Fibroblast of pulmonary artery (primary cell): Measurements from ENCODE around the gene HNF1A.
A peak's percentile ranks its signal among the peaks of the same experiment; 100 is the strongest.

Source experiments
- DNase-seq: peaks from one replicate; pipeline ENCODE4 v3.0.0-alpha.2; 2010; ENCODE audit warnings: low read depth
- H3K4me3 ChIP-seq: replicated peaks from 2 replicates; pipeline ENCODE4 v1.5.1; 2011; ENCODE audit warnings: low read depth, mild to moderate bottlenecking, control low read depth, low read length, moderate library complexity
- TF ChIP-seq, protein P1 (sequence below): IDR thresholded peaks from 2 replicates; pipeline ENCODE4 v1.5.1; 2011; ENCODE audit warnings: mild to moderate bottlenecking, control low read depth, low read length, inconsistent platforms; ENCODE audit errors: missing control alignments

Gene HNF1A

DNA sequence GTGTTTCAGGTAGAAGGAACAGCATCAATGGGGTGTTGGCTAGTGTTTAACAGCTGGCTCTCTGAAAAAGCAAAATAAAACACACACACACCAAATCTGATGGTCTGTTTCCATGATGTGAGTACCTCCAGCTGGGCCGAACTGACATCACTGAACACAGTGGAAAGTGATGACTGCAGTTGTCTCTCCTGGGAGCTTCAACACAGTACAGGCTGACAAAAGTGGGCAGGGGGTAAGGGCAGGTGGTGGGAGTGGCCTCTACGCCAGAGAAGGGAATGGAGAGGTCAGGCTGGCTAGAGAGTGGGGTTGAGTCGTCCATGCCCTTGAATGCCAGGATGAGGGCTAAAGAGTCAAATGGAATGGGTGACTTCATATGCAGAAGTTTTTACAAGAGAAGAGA, 8.0 kb upstream of the HNF1A start:
- no peak for DNase-seq
- TF ChIP-seq, protein P1, sequence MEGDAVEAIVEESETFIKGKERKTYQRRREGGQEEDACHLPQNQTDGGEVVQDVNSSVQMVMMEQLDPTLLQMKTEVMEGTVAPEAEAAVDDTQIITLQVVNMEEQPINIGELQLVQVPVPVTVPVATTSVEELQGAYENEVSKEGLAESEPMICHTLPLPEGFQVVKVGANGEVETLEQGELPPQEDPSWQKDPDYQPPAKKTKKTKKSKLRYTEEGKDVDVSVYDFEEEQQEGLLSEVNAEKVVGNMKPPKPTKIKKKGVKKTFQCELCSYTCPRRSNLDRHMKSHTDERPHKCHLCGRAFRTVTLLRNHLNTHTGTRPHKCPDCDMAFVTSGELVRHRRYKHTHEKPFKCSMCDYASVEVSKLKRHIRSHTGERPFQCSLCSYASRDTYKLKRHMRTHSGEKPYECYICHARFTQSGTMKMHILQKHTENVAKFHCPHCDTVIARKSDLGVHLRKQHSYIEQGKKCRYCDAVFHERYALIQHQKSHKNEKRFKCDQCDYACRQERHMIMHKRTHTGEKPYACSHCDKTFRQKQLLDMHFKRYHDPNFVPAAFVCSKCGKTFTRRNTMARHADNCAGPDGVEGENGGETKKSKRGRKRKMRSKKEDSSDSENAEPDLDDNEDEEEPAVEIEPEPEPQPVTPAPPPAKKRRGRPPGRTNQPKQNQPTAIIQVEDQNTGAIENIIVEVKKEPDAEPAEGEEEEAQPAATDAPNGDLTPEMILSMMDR, result no peak
- H3K4me3 ChIP-seq, result no peak overlapping the region

DNA sequence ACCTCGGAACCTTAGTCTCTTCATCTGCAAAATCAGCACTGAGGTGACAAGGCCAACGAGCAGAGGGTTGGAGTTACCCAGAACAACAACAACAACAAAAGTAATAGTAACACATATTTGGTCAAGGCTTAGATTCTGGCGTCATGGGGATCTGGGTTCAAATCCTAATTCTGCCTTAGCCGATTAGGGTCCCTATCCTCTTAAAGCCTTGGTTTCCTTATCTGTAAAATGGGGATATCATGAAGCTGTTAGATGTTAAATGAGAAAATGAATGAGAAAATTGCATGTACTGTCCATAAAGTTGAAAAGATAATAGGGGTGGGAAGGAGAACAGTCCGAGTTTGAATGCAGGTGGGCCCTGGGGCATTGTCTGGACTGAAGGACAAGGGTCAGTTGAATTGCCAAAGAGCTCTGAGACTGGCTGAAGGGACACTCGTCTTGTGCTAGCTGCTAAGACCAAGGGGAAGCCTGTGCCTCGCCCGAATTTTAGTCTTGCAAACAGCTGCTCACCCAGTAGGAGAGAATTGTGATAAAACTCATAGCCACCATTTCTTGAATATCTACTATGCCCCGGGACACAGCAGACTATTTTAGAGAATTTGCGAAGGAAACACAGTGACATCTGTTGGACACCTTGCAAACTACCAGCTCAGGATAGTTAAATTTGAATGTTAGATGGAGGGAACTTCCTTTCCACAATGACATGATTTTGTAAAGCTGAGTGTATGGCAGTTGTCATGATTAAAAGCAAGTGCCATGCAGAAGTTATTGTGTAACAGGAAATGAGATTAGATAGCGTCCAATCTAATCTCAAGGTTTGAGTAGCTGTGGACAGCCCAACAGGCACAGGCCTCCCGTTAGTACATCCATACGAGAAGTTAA, 6.8 kb upstream of the HNF1A start:
- TF ChIP-seq, protein P1, result peak; percentile 82

DNA sequence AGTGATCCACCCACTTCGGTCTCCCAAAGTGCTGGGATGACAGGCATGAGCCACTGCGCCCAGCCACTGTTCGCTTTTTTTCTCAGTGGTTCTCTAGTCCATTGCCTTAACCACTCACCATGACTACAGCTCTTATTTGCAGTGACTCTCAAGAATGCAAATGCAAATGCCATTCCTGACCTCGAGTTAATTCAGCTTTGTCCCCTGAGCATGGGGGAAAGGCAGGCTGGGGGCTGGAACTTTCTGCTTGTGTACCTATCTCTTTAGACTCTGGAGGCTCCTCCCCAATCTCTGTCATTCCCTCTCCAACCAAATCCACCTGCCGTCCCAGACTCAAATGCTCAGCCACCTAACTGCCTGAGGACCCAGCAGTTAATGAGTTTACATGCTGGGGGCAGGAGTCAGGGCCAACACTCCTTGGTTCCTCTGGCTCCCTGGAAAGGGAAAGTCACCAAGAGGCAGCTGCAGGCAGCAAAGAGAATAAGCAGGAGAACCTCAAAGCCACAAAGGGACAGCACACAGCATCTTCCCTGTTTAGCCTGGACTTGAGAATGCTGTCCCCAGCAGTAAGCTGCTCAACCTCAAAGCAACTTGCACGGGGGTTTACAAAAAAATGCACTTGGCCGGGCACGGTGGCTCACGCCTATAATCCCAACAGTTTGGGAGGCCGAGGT, 5.3 kb upstream of the HNF1A start:
- TF ChIP-seq, protein P1, result no peak
- no peak for DNase-seq
- no peak overlapping the region for H3K4me3 ChIP-seq

More for the DNA sequence above, 6.8 kb upstream of the HNF1A start:
- no peak overlapping the region for H3K4me3 ChIP-seq
- peak; percentile 79 for DNase-seq

DNA sequence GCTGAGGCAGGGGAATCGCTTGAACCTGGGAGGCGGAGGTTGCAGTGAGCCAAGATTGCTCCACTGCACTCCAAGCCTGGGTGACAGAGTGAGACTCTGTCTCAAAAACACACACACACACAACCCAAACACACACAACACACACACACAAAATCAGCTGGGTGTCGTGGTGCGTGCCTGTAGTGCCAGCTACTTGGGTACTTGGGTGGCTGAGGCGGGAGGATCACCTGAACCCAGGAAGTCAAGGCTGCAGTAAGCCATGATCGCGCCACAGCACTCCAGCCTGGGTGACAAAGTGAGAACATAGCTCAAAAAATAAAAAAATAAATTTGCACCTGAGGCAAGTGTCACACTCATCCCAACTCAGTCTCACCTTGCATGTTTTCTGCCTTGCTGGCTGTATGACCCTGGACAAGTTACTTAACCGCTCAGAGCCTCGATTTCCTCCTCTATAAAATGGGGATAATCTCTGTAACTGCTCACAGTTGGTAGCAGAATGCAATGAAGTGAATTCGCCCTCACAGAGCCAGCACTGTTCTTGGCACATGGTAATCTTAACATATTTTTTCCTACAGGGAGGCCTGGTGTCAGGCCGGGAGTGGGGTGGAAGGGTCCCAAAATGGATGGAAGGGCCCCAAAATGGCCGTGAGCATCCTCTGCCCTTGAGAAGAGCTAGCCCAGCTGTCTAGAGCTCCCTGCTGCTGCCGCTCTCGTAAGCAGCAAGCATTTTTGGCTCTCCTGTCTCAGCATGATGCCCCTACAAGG, 630 bp upstream of the HNF1A start:
- DNase-seq, result no peak
- H3K4me3 ChIP-seq, result no peak overlapping the region

DNA sequence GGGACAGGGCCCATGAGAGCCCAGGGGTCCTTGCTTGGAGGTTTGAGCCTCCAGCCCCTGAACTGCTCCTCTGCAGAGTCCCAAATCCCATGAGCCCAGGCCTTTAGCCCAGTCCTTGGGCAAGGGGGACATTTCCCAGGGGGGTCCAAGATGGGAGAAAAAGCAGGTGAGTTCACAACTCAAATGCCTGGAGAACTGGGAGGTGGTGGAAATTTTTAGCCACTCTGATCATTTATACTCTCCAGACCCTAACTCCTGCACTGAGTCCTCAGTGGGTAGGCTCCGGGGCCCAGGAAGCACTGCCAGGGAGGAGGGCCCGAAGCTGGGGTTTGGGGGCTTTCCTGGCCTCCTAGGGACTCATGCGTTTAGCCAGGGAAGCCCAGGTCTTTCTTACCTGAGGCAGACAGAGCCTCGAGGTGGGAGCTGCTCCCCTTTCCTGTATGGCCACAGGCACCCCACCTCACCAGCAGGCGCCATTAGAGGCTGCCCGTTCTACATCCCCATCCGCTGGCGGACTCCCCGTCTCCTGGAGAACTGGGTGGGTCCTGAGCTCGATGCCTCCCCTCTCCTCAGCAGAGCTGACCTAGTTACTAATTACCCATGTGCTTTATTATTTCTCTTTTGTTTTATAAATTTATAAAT, 998 bp downstream of the HNF1A start:
- TF ChIP-seq, protein P1, result no peak

More for the DNA sequence above, 630 bp upstream of the HNF1A start:
- TF ChIP-seq, protein P1, result no peak

DNA sequence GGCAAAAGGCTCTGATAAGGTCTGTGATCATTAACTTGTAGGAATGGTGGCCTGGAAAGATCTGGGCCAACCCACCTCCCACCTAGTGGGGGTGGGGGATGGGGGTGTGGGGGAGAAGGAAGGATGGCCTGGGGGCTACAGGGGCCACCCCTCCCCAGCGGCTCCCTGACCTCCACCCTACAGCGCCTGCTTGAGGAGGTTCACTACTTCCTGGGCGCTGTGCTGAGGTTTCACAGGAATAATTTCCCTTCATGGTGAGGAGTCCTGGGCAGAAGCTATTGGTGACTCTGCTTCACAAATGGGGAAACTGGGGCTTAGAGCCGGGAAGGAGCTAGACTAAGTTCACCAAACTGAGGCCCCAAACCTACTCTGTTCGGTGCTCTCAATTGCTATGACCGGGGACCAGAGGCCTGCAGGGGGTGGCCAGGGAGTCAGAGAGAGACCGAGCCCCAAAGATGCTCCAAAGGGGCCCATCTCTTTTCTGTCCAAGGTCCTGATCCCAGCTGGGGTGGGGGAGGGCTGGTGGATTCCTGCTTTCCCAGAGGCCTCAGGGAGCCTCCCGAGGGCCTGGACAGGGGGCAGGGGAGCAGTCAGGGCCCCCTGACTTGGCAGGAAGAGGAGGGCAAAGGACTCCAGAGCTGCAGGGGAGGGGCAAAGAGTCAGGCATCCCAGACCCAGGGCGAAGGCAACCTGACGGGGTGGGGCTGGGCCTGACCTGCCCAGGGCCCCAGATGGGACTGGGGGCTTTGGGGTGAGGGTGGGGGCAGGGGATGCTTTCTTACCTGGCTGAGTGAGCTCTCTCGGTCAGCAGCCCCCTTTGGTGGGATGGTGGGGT, 1.7 kb downstream of the HNF1A start:
- TF ChIP-seq, protein P1, result no peak
- DNase-seq, result no peak
- no peak overlapping the region for H3K4me3 ChIP-seq

More for the DNA sequence above, 998 bp downstream of the HNF1A start:
- H3K4me3 ChIP-seq, result no peak overlapping the region
- DNase-seq, result no peak
